ENCODE results near the gene PRAMEF1.

- TF ChIP-seq EZH2 (IDR thresholded peaks at IDR 0.05) (no peak), CTCF (IDR thresholded peaks at IDR 0.05) (no peak)
These were observed 34.3 kb upstream of the PRAMEF1 start for GRCh38 chr1:12756768-12757413.
